HG02981 (cell line): ENCODE measurements around the gene C19orf85.
"Not testable (repeated sequence)": the region's sequence is repeated elsewhere in the genome, so short reads cannot be mapped to it uniquely, and the experiment has no call there.

Experiments used
- ATAC-seq: cut with Tn5 transposase; IDR thresholded peaks from one replicate; pipeline ENCODE4 v1.9.1; 2021; ENCODE audit warnings: mild to moderate bottlenecking, moderate library complexity; ENCODE audit not compliant: unreplicated experiment

Gene C19orf85

DNA sequence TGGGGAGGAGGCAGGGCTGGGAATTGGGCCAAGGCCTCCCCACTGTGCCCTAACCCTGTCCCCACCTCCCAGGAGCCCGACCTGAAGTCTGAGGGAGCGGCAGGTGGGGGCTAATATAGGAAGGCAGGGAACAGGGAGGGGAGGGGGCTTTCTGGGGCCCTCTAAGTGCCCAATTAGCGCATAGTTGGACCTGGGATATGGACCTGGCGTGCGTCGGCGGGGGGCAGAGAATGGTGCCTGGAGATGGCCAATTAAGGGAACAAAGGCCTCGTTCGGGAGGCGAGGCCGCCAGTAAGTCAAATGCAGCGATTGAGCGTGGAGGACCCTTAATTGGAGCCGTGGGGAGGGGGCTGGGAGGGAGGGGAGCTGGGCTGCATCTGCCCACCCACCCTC, at the start of gene C19orf85:
C19orf85 (minus strand) TSS at position 90 of the 393 bp plus-strand sequence. CDS start 197 bp downstream, outside the sequence.
- no peak for ATAC-seq

DNA sequence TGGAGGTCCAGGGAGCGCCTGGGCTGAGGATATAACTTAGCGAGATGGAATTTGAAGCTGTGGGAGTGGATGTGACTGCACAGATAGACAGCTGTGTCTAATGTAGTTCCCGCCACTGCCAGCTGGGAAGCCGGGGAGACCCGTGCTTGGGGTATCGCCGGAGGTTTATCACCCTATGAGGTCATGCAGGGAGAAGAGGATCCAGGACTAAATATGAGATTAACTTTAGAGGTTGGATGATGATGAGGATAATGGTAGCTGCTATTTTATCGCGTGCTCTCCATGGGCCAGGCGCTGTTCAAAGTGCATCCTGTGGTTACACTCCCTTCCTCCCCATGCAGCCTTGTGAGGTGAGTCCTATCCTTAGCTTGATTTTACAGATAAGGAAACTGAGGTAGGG, 43.6 kb upstream of the C19orf85 start:
- no peak for ATAC-seq

DNA sequence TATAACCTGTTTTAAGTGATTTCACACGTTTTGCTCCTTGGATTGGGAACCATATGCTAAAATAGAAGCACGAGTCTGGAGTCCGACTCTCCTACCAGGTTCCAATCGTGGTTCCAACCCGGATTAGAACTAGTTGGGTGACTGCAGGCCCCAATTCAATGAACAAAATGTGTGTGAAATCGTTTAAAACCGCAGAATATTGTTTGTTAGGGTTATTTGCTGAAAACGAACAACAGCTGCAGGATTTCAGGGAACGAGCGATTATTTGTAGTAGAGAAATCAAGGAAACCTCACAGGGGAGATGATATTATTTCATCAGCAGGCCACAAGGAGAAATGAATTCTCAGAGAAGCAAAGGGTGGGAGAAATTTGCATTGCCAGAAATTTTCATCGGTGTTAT, 40.4 kb upstream of the C19orf85 start:
- ATAC-seq, result no peak

DNA sequence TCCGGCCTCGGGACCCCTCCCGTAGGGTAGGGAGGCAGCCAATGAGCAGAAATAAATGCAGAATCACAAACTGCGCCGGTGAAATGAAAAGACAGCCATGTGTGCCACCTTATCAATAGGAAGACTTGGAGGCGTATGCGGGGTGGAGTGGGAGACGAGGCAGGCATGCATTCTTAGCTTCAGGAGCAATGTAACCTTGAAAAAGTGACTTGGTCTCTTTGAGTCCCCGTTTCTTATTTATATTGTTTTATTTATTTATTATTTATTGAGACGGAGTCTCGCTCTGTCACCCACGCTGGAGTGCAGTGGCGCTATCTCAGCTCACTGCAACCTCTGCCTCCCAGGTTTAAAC, 39.7 kb upstream of the C19orf85 start:
- no peak for ATAC-seq

DNA sequence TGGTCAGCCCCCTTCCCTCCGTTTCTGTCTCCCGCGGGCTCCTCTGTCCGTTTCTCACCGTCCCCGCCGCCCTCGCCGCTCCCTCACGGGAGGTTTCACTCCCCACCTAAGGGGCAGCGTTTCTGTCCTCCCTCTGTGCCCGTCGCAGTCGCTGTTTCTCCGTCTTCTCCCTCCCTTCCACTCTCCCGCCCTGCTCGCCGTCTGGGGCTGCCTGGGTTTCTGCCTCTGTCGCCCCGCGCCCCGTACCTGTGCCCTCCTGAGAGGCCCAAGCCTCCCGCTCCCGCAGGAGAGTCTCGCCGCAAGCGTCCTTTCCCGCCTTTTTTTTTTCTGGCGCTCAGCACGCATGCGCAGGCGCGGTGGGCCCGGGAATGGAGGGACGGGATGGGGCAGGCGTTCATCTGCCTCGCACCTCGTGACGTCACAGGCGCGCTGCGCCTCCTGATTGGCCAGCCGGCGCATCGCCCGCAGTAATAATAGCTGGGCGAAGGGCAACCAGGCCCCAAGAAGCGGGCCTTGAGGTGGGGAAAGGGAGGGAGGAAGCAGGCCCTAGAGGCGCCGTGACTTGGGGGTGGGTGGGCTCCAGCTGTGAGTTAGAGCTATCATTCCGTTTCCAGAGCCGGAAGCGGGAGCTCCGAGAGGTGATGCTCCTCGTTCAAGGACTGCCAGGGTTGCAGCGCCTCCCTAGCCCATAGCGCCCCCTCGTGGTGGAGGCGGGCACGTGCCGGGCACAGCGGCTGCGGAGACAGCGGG, 39.1 kb upstream of the C19orf85 start:
- peak; percentile 90 for ATAC-seq

DNA sequence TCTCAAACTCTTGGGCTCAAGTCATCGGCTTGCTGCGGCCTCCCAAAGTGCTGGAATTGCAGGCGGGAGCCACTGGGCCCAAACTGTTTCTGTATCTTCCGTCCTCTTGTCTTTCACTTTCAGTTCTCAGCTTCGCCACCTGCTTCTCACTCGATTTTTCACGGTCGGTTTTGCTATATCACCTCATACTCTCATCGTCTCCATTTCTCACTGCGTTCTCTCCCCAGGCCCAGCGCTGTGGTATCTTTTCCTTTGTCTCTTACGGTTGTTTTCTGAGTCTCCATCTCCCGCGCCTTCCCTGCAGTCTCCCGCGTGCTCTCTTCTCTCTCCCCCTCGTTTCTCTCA, 38.6 kb upstream of the C19orf85 start:
- no peak for ATAC-seq

DNA sequence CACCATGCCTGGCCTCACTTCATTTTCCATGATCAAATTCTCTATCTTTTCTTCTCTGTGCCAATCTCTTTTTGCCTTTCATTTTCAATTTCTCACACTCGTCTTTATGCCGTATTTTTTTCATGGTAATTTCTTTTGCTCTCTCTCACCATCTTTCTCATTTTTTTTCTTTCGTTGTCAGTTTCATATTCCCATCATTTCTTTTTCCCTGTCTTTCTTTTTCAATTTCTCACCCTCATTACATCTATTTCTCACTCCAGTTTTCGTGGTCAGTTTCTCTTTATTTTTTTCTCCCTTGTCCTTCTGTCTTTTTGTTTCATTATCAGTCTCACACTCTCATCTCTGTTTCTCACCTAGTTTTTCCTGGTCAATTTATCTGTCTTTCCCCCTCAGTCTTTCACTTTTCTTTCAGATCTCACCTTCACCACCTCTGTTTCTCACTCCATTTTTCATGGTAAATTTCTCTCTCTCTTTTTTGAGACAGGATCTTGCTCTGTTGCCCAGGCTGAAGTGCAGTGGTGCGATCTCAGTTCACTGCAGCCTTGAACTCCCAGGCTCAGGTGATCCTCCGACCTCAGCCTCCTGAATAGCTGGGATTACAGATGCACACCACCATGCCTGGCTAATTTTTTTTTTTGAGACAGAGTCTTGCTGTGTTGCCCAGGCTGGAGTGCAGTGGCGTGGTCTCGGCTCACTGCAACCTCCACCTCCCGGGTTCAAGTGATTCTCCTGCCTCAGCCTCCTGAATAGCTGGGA, 37.8 kb upstream of the C19orf85 start:
- ATAC-seq, result no peak

DNA sequence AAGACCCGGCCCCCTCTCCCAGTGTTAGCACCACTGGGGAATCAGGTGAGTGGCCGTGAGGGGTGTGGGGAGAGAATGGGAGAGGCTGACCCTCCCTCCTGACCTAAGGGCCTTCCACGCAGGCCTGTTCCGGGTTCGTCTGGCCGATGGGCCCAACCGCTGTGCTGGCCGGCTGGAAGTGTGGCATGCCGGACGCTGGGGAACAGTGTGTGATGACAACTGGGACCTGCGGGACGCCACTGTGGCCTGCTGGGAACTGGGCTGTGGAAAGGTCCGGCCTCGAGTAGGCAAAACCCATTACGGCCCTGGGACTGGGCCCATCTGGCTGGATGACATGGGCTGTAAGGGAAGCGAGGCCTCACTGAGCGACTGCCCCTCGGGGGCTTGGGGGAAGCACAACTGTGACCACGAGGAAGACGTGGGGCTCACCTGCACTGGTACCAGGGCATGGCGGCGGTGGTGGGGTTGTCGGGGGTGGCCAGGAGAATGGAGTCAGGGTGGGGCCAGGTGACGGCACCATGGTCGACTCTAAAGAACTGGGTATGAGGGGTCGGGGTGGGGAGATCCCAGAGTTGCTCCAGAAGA, 35.9 kb upstream of the C19orf85 start:
- ATAC-seq, result no peak

DNA sequence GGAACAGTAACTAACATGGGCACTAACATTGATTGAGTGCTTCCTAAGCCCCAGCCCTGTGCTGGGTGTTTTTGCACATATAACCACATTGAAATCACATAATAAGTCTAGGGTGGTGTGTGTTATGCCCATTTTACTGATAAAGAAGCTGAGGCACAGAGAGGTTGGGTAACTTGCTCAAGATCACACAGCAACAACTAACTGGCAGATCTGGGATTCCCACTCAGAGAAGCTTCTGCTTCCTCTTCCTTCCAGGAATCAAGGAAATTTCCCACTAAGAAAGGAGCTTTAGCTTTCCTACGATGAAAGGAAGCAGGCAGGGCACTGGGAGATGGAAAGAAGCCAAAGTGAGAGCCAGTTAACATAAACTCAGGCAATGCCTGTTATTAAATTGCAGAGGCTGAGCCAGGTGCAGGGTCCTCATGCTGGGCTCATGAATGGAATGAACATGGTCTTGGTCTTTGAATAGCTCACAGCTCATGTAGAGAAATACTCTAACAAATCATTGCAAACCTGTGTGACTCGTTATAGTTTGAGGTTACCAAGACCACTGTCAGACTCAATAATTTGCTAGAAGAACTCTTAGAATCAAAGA, 33.8 kb upstream of the C19orf85 start:
- ATAC-seq, result no peak

DNA sequence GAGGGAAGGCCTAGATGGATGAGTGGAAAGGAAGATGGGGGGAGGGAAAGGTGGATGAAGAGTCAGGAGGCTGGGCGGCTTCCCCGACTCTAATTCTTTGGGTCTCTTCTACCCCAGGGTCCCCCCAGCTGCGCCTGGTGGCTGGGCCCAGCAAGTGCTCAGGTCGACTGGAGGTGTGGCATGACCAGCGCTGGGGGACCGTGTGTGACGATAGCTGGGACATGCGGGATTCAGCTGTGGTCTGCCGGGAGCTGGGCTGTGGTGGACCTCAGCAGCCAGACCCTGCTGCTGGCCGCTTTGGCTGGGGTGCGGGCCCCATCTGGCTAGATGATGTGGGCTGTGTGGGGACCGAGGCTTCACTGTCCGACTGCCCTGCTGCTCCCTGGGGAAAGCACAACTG, 33.2 kb upstream of the C19orf85 start:
- ATAC-seq, result no peak

DNA sequence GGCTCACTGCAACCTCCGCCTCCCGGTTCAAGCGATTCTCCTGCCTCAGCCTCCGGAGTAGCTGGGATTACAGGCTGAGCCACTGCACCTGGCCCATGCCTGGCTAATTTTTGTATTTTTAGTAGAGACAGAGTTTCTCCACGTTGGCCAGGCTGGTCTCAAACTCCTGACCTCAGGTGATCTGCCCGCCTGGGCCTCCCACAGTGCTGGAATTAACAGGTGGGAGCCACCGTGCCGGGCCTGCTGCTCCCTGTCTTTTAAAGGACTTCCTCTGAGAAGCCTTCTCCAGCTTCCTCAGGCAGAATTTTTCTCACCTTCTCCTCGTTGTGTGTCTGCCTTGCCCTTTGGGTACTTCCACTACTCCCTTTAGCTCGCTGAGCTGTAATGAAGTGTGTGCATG, 32.3 kb upstream of the C19orf85 start:
- not testable (repeated sequence) for ATAC-seq

DNA sequence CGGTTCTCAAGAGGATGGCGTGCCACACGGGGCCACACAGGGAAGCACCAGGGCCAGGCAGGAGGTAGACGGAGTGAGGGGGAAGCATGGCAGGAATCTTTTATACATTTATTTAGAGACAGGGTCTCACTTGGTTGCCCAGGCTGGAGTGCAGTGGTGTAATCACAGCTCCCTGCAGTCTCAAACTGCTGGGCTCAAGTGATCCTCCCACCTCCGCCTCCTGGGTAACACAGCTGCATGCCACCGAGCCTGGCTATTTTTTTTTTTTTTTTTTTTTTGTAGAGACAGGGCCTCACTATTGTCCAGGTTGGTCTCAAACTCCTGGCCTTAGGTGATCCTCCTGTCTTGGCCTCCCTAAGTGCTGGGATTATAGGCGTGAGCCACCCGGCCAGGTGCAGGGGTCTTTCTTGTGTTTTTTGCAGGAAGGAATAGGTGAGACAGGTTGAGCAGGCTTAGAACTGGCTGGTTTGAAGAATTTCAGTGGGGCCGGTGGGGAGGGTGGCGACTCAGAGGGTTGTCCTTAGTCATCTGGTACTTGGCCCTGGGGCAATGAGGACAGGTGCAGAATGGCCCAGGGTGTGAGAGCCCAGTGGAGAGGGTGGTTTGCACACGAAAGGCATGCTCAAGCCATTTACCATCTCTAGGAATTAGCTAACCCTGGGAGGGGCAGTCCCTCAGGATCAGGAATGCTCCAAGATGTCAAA, 31.2 kb upstream of the C19orf85 start:
- no peak for ATAC-seq

DNA sequence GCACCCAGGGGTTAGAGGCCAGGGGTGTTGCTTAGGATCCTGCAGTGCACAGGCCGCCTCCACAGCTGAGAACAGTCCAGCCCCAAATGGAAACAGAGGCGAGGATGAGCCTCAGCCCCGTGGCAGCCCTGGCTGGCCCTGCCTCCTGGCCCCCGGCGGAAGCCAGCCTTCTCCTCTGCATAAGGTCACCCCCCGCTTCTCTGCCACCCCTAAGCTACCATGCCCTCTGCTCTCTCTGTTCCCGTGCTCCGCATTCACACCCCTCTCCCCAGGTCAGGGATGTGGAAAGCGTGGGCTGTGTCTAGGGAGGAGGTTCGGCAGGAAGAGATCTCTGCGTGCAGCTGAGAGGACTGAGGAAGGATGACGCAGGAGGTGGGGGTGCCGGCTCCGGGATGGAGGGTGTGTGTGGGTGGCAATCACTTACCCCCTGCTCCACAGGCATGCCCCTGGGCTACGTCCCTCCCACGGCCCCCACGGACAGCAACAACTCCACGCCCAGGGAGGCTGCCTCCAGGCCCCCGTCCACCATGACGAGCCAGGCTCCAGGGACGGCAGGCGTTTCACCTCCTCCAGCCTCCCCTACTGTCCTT, 29.7 kb upstream of the C19orf85 start:
- no peak for ATAC-seq

DNA sequence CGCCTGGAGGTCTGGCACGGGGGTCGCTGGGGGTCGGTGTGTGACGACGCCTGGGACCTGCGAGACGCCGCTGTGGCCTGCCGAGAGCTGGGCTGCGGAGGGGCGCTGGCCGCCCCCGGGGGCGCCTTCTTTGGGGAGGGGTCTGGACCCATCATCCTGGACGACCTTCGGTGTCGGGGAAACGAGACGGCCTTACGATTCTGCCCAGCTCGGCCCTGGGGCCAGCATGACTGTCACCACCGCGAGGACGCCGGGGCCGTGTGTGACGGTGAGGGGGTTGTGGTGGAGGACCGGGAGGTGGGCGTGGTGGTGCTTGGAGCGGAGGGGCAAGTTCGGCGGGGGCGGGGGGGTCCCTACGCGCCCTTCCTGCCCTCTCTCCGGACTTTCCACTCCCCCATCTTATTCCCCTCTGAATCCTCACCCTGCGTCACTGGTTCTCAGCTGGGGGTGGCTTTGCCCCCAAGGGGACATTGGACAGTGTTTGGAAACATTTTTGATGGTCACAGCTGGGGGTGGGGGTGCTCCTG, 29.2 kb upstream of the C19orf85 start:
- no peak for ATAC-seq

DNA sequence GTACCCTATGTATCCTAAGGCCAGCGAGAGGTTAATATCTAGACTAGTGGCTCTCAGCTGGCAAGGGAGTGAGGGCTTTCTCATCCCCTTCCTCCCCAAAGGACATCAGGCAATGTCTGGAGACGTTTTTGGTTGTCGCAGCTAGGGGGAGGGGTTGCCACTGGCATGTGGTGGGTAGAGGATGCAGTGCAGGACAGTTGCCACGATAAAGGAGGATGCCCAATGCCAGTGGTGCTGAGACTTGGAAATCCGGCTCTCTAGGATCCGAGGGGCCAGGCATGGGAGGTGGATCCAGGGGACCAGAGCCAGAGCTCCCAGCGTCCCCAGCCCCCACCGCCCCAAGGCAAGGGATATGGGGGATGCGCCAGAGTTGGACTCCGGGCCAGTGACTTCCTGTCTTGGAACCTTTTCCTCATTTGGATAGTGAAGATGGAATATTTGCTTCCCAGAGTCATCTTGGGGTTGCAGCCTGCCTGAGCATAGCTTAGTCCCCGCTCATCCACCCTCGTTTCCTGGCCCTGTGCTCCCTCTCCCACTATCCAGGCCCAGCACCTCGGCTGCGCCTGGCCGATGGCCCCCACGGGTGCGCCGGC, 28.6 kb upstream of the C19orf85 start:
- ATAC-seq, result no peak

DNA sequence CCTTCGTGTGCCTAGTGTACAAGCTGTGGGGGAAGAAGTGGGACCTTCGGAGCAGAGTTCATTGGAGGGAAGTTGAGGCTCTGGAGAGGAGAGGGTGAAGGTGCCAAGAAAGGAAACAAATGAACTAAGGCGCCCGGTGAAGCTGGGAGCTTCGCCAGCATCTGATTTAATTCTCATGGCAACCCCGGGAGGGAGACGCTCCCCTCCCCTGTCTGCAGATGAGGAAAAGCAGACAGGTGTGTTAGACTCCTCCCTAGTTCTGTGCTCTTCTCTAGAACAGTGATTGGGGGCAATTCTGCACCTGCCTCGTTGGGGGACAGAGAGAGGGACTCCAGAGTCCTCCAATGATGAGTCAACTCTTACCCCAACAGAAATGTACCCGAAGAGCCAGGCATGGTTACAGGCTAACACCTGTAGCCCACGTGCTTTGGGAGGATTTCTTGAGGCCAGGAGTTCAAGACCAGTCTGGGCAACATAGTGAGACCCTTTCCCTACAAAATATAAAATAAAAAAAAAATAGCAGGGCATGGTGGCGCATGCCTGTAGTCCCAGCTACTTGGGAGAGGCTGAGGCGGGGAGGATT, 27.9 kb upstream of the C19orf85 start:
- ATAC-seq, result no peak

DNA sequence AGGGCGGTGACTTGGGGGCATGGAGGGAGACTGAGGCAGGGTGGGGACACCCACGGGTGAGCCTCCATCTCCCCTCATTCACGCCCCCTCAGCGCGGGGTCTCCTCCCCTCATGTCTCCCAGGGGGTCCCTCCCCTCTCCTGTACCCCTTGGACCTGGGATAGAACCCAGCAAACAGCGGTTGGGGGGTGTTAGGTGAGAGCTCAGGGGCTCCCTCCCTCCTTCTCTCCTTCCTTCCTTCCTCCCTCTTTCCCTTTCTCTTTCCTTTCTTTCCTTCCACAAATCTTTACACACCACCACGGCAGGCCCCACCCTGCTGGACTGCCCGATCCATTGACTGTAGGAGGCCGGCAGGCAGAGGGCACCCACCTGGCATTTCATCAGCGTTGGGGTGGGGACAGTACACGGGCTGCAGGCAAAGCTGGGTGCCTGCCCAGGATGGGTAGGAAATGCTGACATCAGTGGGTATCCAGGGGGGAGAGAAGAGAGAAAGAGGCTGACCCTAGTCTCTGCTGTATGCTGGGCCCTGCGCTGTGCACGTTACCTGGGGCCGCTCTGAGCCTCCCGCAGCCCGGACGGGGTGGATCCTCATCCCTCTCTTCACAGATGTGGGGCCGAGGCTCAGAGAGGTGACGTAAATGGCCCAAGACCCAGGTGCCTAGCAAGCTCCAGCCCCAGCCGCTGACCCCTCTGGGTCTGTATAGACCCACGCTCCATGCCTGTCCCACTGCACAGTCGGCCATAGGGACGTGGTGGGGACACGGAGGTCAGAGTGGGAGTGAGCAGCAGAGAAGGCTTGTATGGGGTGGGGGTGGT, 27.2 kb upstream of the C19orf85 start:
- ATAC-seq, result no peak

DNA sequence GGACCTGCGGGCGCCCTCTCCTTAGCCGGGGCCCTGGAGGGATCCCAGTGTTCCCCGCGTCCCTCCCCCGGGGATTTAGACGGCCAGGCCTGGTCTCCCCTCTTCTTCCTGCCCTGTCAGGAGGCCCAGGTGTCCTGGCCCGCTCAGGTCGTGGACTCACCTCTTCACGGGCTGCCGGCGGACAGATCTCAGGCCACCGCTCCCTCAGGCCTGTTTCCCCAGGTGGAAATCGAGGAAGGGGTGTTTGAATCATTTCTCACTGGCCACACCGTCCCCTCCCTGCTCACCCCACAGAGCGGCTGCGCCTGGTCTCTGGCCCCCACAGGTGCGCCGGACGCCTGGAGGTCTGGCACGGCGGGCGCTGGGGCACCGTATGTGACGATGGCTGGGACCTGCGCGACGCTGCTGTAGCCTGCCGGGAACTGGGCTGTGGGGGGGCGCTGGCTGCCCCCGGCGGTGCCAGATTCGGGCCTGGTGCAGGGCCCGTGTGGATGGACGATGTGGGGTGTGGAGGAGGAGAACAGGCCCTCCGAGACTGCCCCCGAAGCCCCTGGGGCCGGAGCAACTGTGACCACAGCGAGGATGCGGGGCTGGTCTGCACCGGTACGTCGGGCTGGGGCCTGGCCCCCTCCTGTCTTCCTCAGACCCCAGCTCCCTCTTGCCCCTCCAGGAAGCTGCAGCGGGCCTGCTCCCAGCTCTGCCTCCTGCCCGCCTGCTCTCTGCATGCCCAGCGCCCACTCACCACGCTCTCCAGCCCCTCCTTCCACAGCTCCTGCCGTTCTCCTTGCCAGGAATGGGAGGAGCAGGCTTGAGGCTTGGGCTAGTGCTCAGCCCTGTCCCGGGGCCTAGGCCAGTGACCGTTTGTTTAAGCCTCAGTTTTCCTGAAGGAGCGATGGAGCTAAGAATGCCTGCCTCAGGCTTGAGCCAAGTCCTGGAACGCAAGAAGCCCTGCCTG, 26.2 kb upstream of the C19orf85 start:
- no peak for ATAC-seq
